ENCODE measurements around the gene CCDC178.

Gene CCDC178

DNA sequence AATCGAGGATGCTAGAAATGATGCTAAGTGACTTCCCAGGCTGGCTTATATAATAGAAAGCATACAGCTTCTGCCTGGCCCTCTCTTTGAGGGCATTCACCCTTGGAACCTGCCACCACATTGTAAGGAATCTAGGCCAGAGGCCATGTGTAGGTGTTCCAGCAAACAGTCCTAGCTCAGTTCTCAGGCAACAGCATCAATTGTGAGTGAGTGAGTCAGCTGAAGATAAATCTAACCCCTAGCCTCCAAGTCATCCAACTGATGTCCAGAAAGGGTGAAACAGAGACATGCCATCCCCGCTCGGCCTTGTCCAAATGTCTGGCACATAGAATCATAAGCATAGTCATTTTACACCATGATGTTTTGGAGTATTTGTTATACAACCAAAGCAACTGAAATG is 343.4 kb downstream of the CCDC178 start:
- Histone ChIP-seq H3K9me3 (ENCODE audit: low read length) (no peaks in the 10 kb centered on the region), H3K9ac (ENCODE audit: low read length) (no peak overlapping the region), H3F3A (ENCODE audit: insufficient read depth, low read length) (no peaks in the 10 kb centered on the region), H3K27me3 (ENCODE audit: insufficient read depth, low read length) (no peaks in the 10 kb centered on the region), H3K36me3 (ENCODE audit: insufficient read depth, low read length) (no peaks in the 10 kb centered on the region), H3K9me2 (ENCODE audit: low read depth, low read length) (no peaks in the 10 kb centered on the region), H2AFZ (ENCODE audit: low read length) (no peak overlapping the region), H3K4me3 (ENCODE audit: low read depth, low read length, poor library complexity, severe bottlenecking) (no peak overlapping the region), H4K20me1 (ENCODE audit: insufficient read depth, low read length) (no peaks in the 10 kb centered on the region), H3K4me2 (ENCODE audit: low read length) (no peak overlapping the region), H3K4me1 (ENCODE audit: insufficient read depth, low read length, severe bottlenecking) (no peaks in the 10 kb centered on the region), H3K79me2 (ENCODE audit: insufficient read depth, low read length) (no peaks in the 10 kb centered on the region), H3K27ac (ENCODE audit: low read depth, low read length, poor library complexity, severe bottlenecking) (no peak overlapping the region)
- TF ChIP-seq, protein P1, sequence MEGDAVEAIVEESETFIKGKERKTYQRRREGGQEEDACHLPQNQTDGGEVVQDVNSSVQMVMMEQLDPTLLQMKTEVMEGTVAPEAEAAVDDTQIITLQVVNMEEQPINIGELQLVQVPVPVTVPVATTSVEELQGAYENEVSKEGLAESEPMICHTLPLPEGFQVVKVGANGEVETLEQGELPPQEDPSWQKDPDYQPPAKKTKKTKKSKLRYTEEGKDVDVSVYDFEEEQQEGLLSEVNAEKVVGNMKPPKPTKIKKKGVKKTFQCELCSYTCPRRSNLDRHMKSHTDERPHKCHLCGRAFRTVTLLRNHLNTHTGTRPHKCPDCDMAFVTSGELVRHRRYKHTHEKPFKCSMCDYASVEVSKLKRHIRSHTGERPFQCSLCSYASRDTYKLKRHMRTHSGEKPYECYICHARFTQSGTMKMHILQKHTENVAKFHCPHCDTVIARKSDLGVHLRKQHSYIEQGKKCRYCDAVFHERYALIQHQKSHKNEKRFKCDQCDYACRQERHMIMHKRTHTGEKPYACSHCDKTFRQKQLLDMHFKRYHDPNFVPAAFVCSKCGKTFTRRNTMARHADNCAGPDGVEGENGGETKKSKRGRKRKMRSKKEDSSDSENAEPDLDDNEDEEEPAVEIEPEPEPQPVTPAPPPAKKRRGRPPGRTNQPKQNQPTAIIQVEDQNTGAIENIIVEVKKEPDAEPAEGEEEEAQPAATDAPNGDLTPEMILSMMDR (IDR thresholded peaks at IDR 0.05; ENCODE audit: low read length), result no peak
- TF ChIP-seq EZH2 (IDR thresholded peaks at IDR 0.05; ENCODE audit: borderline replicate concordance, low read length), result no peak

DNA sequence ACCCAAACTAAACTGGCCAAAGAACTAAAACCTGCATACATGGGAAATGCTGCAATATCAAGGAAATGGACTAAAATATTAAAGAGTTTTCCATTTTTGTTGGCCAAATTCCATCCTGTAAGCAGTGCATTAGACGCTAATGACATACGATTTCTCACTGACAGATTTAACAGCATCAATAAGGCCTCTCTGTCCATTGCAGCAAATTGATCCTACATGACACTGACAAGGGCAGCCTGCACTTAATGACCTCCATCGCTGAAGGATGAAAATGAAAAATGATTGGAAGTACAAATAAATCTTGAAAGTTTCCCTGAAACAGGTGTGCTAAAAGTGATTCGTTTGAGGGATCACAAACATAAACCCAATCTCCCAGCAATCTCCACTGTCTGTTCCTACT is 350.1 kb downstream of the CCDC178 start:
- no peak overlapping the region for H3K4me2 ChIP-seq (ENCODE audit: low read length)
- H3K4me3 ChIP-seq (ENCODE audit: low read depth, low read length, poor library complexity, severe bottlenecking), result no peak overlapping the region
- TF ChIP-seq, protein P1 (IDR thresholded peaks at IDR 0.05; ENCODE audit: low read length), result no peak
- no peak for TF ChIP-seq EZH2 (IDR thresholded peaks at IDR 0.05; ENCODE audit: borderline replicate concordance, low read length)
- no peaks in the 10 kb centered on the region for H3F3A ChIP-seq (ENCODE audit: insufficient read depth, low read length)
- no peaks in the 10 kb centered on the region for H3K79me2 ChIP-seq (ENCODE audit: insufficient read depth, low read length)
- H3K27ac ChIP-seq (ENCODE audit: low read depth, low read length, poor library complexity, severe bottlenecking), result no peak overlapping the region
- no peaks in the 10 kb centered on the region for H3K9me2 ChIP-seq (ENCODE audit: low read depth, low read length)
- no peak overlapping the region for H2AFZ ChIP-seq (ENCODE audit: low read length)
- no peaks in the 10 kb centered on the region for H3K36me3 ChIP-seq (ENCODE audit: insufficient read depth, low read length)
- H3K9ac ChIP-seq (ENCODE audit: low read length), result no peak overlapping the region
- H3K27me3 ChIP-seq (ENCODE audit: insufficient read depth, low read length), result no peaks in the 10 kb centered on the region
- no peaks in the 10 kb centered on the region for H3K9me3 ChIP-seq (ENCODE audit: low read length)
- no peaks in the 10 kb centered on the region for H4K20me1 ChIP-seq (ENCODE audit: insufficient read depth, low read length)
- no peaks in the 10 kb centered on the region for H3K4me1 ChIP-seq (ENCODE audit: insufficient read depth, low read length, severe bottlenecking)

DNA sequence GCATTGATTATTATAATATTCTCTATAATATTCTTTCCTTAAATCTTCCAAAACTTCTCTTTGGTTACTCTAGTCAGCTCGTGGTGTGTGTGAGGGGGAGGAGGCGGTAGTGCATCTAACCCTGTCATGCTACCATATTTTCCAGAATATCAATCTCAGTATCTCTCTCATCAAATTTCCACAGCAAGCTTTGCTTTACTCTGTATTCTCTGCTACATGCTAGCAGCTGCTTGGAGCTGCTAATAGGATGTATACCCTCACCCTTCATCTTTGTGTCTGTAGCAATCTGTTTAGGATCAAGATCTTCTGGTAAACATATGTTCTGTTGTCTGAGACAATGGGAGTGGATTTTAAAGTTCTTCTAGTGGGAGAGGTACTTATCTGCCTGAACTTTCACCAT is 363.9 kb downstream of the CCDC178 start:
- no peak for TF ChIP-seq EZH2 (IDR thresholded peaks at IDR 0.05; ENCODE audit: borderline replicate concordance, low read length)
- TF ChIP-seq, protein P1 (IDR thresholded peaks at IDR 0.05; ENCODE audit: low read length), result no peak
- no peaks in the 10 kb centered on the region for H3K27me3 ChIP-seq (ENCODE audit: insufficient read depth, low read length)
- no peaks in the 10 kb centered on the region for H3F3A ChIP-seq (ENCODE audit: insufficient read depth, low read length)
- H3K4me2 ChIP-seq (ENCODE audit: low read length), result no peak overlapping the region
- no peaks in the 10 kb centered on the region for H3K36me3 ChIP-seq (ENCODE audit: insufficient read depth, low read length)
- no peaks in the 10 kb centered on the region for H4K20me1 ChIP-seq (ENCODE audit: insufficient read depth, low read length)
- no peak overlapping the region for H3K4me3 ChIP-seq (ENCODE audit: low read depth, low read length, poor library complexity, severe bottlenecking)
- H3K4me1 ChIP-seq (ENCODE audit: insufficient read depth, low read length, severe bottlenecking), result no peaks in the 10 kb centered on the region
- H3K9ac ChIP-seq (ENCODE audit: low read length), result no peak overlapping the region
- H3K9me3 ChIP-seq (ENCODE audit: low read length), result no peaks in the 10 kb centered on the region
- H2AFZ ChIP-seq (ENCODE audit: low read length), result no peak overlapping the region
- no peaks in the 10 kb centered on the region for H3K9me2 ChIP-seq (ENCODE audit: low read depth, low read length)
- H3K27ac ChIP-seq (ENCODE audit: low read depth, low read length, poor library complexity, severe bottlenecking), result no peak overlapping the region
- no peaks in the 10 kb centered on the region for H3K79me2 ChIP-seq (ENCODE audit: insufficient read depth, low read length)
